ENCODE results near the gene ALDH1A1.

ALDH1A1 gene

DNA sequence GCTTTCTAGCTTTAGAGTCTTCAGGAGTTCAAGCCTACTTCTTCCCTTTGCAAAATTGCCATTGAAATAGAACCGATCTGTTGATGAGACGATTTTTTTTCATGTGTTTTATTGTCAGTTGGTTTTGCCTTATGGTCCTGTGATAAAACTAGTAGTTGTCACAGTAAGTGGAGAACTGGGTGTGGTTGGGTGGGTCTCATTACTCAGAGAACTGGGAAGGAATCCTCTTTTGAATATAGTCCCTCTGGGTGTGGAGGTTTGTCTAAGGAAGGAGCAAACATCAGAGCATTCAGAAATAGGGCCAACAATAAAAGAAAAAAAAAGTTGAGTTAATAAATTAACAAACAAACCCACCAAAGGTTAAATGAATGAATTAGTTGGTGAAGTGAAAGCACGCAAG, 69.0 kb downstream of the ALDH1A1 start:
- TF ChIP-seq, protein P1, sequence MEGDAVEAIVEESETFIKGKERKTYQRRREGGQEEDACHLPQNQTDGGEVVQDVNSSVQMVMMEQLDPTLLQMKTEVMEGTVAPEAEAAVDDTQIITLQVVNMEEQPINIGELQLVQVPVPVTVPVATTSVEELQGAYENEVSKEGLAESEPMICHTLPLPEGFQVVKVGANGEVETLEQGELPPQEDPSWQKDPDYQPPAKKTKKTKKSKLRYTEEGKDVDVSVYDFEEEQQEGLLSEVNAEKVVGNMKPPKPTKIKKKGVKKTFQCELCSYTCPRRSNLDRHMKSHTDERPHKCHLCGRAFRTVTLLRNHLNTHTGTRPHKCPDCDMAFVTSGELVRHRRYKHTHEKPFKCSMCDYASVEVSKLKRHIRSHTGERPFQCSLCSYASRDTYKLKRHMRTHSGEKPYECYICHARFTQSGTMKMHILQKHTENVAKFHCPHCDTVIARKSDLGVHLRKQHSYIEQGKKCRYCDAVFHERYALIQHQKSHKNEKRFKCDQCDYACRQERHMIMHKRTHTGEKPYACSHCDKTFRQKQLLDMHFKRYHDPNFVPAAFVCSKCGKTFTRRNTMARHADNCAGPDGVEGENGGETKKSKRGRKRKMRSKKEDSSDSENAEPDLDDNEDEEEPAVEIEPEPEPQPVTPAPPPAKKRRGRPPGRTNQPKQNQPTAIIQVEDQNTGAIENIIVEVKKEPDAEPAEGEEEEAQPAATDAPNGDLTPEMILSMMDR (IDR thresholded peaks at IDR 0.05; ENCODE audit: insufficient read depth, low read depth, low read length, missing control alignments): no peak

DNA sequence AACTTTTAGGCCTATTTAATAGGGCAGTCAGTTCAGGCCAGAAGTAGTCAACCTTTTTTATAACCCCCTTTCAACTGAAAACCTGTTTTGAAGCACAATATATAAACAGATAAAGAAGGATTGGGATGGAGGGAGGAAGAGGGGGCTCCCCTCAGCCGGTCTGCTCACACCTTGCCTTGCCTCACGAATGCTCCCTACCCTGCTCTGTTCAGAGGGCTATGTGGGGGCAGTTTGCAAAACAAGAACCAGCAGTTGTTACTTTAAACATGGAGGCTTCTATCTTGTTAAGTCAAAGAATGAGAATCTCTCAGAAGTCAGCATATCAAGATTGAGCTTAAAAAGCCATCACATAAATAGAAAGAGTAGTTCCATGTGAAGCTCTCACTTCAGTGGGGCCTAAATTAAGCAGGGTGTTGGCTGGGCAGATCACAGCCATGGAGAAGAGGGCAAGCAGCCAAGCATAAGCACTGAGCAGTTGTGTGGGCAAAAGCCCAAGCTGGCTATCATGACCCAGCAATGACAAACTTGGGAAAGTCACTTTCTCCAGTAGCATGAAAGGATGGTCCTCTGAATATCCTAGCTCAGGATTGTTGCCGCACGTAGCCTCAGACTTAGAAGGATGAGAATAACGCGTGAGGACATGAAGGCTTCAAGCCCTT, 70.6 kb downstream of the ALDH1A1 start:
- H3K4me3 ChIP-seq (ENCODE audit: low read depth, low read length): no peak overlapping the region
- no peak for DNase-seq (ENCODE audit: low read depth)
- TF ChIP-seq, protein P1 (IDR thresholded peaks at IDR 0.05; ENCODE audit: insufficient read depth, low read depth, low read length, missing control alignments): no peak

More for the DNA sequence above, 69.0 kb downstream of the ALDH1A1 start:
- DNase-seq (ENCODE audit: low read depth): no peak
- H3K4me3 ChIP-seq (ENCODE audit: low read depth, low read length): no peak overlapping the region

DNA sequence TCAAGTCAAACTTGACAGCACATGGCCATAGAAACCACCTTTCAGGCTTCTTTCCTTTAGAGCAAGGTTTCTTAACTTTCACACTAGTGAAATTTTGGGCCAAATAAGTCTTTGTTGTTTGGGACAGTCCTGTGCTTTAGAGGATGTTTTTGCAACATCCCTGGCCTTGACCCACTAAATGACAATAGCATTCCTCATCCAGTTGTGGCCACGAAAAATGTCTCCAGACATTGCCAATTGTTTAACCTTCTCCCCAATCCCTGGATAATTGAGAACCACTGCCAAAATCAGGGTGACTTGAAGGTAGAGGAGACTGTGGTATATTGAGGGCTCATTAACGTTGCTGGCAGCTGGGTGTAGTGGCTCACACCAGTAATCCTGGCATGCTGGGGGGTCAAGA, 72.0 kb downstream of the ALDH1A1 start:
- no peak overlapping the region for H3K4me3 ChIP-seq (ENCODE audit: low read depth, low read length)
- DNase-seq (ENCODE audit: low read depth): no peak
- TF ChIP-seq, protein P1 (IDR thresholded peaks at IDR 0.05; ENCODE audit: insufficient read depth, low read depth, low read length, missing control alignments): no peak

DNA sequence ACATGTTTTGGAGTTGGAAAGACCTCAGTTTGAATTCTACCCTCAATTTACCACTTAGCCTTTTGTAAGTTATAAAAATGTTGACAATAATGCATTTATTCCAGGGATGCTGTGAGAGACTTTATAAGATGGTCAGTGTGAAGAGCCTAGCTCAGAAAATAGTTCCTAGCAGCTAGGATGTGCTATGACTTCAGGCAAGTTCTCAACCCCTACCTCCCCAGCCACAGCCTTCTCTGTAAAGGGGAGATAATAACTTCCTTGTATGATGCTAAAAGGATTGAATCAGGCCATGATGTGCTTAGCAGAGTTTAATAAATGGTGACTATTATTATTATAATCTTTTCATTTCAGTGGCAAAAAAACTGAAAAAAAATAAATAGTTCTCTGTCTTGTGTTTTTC, 77.6 kb downstream of the ALDH1A1 start:
- DNase-seq (ENCODE audit: low read depth): no peak
- TF ChIP-seq, protein P1 (IDR thresholded peaks at IDR 0.05; ENCODE audit: insufficient read depth, low read depth, low read length, missing control alignments): no peak
- H3K4me3 ChIP-seq (ENCODE audit: low read depth, low read length): no peak overlapping the region

DNA sequence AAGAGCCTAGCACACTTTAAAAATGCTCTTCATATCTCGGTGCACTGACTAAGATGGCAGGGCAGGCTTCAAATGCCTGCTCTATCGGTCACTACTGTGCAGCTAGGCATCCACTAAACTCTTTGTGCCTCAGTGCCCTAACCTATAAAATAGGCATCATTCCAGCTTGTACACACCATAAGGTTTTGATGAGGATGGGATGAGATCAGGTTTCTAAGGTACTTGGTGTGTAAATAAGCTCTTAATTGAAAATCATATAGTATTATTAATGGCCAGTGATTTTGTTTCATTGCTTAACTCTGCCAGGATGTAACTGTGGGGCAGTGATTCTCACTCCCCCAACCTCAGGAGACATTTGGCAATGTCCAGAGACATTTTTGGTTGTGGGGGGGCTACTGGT, 78.5 kb downstream of the ALDH1A1 start:
- TF ChIP-seq, protein P1 (IDR thresholded peaks at IDR 0.05; ENCODE audit: insufficient read depth, low read depth, low read length, missing control alignments): no peak
- DNase-seq (ENCODE audit: low read depth): no peak
- H3K4me3 ChIP-seq (ENCODE audit: low read depth, low read length): no peak overlapping the region

DNA sequence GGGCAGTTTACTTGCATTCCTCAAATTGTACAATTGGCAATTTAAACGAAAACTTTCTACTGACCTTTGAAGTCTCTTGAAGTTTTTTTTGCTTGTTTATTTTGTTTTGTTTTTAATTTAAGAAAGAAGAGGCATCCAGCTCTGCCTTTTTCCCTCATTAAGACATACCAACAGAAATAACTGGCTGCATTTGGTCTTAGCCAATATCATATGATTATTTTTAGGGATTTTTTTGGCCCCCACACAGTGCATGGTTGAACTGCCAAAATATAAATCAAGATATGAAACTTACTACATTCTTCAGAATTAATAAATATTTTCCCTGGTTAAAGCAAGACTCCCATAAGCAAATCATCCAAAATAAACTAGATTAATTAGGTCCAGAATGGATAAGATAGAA, 79.4 kb downstream of the ALDH1A1 start:
- no peak for DNase-seq (ENCODE audit: low read depth)
- H3K4me3 ChIP-seq (ENCODE audit: low read depth, low read length): no peak overlapping the region
- TF ChIP-seq, protein P1 (IDR thresholded peaks at IDR 0.05; ENCODE audit: insufficient read depth, low read depth, low read length, missing control alignments): no peak

DNA sequence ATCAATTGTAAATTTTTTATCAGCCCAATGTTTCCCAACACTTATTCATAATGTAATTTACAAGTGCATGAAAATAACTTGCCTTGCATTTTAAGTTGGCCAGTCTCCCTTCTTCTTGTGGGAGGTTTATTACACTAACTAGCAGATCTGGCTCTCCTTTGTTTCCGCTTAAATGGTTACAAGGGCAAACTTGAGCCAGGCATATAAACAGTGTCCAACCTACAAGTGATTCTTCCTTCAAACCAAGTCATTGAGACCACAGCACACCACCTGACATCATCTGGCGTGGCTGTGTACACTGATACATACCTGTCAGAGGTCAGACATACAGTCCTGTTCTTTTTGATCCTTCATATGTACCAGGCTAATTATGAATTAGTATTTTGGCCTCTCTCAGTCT, 80.1 kb downstream of the ALDH1A1 start:
- no peak overlapping the region for H3K4me3 ChIP-seq (ENCODE audit: low read depth, low read length)
- DNase-seq (ENCODE audit: low read depth): no peak
- TF ChIP-seq, protein P1 (IDR thresholded peaks at IDR 0.05; ENCODE audit: insufficient read depth, low read depth, low read length, missing control alignments): no peak

All from GM12865 (cell line).